SK-N-SH treated with all-trans-retinoic acid at 6 μM for 48 hours (cell line): Measurements from ENCODE around the gene SUPT3H.
A peak's percentile ranks its signal among the peaks of the same experiment; 100 is the strongest.

Experiments
- ARNTL ChIP-seq: fragments of 450-650 bp; formaldehyde crosslinking; IDR thresholded peaks from 2 replicates; pipeline ENCODE4 v1.5.0; 2020; ENCODE audit warnings: low read depth, mild to moderate bottlenecking, moderate library complexity, borderline replicate concordance
- ISL1 ChIP-seq: fragments of 250-450 bp; sonication (Bioruptor Pico); IDR thresholded peaks from 2 replicates; pipeline ENCODE4 v2.1.2; 2022; ENCODE audit warnings: mild to moderate bottlenecking, moderate library complexity
- OSR1 ChIP-seq: fragments of 250-450 bp; sonication (Bioruptor Pico); IDR thresholded peaks from 2 replicates; pipeline ENCODE4 v1.8.0; 2022; ENCODE audit warnings: moderate library complexity, mild to moderate bottlenecking, inconsistent platforms
- RARB ChIP-seq: fragments of 250-450 bp; sonication (Bioruptor Pico); IDR thresholded peaks from 2 replicates; pipeline ENCODE4 v1.8.0; 2021; ENCODE audit warnings: mild to moderate bottlenecking, moderate library complexity
- SNAI2 ChIP-seq: fragments of 250-450 bp; sonication (Bioruptor Pico); IDR thresholded peaks from 2 replicates; pipeline ENCODE4 v1.5.0; 2020; ENCODE audit warnings: mild to moderate bottlenecking, moderate library complexity
- TCF4 ChIP-seq: fragments of 250-450 bp; sonication (Bioruptor Pico); IDR thresholded peaks from 2 replicates; pipeline ENCODE4 v1.8.0; 2021; ENCODE audit warnings: mild to moderate bottlenecking, moderate library complexity, borderline replicate concordance
- TOX ChIP-seq: fragments of 250-450 bp; sonication (Bioruptor Pico); IDR thresholded peaks from 2 replicates; pipeline ENCODE4 v1.8.0; 2021; ENCODE audit warnings: mild to moderate bottlenecking, moderate library complexity, borderline replicate concordance
- ZFP30 ChIP-seq: fragments of 450-650 bp; formaldehyde crosslinking; IDR thresholded peaks from 2 replicates; pipeline ENCODE4 v1.5.0; 2022; ENCODE audit warnings: mild to moderate bottlenecking, moderate library complexity
- TF ChIP-seq, protein P1 (sequence below): fragments of 250-450 bp; sonication (Bioruptor Pico); IDR thresholded peaks from 2 replicates; pipeline ENCODE4 v1.5.1; 2021; ENCODE audit warnings: mild to moderate bottlenecking, moderate library complexity
- TF ChIP-seq, protein P2 (sequence below): fragments of 250-450 bp; sonication (Bioruptor Pico); IDR thresholded peaks from 2 replicates; pipeline ENCODE4 v1.8.0; 2020; ENCODE audit warnings: mild to moderate bottlenecking, moderate library complexity, borderline replicate concordance
- TF ChIP-seq, protein P3 (sequence below): fragments of 250-450 bp; sonication (Bioruptor Pico); IDR thresholded peaks from 2 replicates; pipeline ENCODE4 v1.5.1; 2020; ENCODE audit warnings: low read depth, mild to moderate bottlenecking, moderate library complexity

DNA sequence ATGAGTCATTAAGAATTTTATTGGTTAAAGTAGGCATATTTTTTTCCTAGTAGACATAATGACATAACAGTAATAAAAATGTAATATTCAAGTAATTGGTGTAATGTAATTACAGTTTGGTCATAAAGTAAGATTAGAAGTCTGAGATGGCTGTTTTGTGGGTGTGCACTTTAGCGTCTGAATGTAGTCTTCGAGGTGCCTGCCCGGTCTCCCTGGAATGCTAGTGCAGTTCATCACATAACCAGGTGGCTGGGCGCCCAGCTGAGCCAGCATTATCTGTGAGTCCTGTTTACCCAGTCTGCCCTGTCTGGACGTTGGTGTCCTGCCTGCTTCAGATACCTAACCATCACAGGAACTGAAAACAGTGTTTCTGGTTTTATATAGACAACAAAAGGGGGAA lies 571.1 kb downstream of the SUPT3H start:
- TF ChIP-seq, protein P1, sequence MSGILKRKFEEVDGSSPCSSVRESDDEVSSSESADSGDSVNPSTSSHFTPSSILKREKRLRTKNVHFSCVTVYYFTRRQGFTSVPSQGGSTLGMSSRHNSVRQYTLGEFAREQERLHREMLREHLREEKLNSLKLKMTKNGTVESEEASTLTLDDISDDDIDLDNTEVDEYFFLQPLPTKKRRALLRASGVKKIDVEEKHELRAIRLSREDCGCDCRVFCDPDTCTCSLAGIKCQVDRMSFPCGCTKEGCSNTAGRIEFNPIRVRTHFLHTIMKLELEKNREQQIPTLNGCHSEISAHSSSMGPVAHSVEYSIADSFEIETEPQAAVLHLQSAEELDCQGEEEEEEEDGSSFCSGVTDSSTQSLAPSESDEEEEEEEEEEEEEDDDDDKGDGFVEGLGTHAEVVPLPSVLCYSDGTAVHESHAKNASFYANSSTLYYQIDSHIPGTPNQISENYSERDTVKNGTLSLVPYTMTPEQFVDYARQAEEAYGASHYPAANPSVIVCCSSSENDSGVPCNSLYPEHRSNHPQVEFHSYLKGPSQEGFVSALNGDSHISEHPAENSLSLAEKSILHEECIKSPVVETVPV (CRISPR knock-in tag): no peak
- TF ChIP-seq ARNTL (CRISPR knock-in tag): no peak
- peak; percentile 89 for TF ChIP-seq ISL1 (CRISPR knock-in tag)
- no peak for TF ChIP-seq TCF4 (CRISPR knock-in tag)
- no peak for TF ChIP-seq SNAI2
- TF ChIP-seq OSR1 (CRISPR knock-in tag): no peak
- TF ChIP-seq, protein P2, sequence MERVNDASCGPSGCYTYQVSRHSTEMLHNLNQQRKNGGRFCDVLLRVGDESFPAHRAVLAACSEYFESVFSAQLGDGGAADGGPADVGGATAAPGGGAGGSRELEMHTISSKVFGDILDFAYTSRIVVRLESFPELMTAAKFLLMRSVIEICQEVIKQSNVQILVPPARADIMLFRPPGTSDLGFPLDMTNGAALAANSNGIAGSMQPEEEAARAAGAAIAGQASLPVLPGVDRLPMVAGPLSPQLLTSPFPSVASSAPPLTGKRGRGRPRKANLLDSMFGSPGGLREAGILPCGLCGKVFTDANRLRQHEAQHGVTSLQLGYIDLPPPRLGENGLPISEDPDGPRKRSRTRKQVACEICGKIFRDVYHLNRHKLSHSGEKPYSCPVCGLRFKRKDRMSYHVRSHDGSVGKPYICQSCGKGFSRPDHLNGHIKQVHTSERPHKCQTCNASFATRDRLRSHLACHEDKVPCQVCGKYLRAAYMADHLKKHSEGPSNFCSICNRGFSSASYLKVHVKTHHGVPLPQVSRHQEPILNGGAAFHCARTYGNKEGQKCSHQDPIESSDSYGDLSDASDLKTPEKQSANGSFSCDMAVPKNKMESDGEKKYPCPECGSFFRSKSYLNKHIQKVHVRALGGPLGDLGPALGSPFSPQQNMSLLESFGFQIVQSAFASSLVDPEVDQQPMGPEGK: no peak
- TF ChIP-seq ZFP30 (CRISPR knock-in tag): no peak
- no peak for TF ChIP-seq TOX (CRISPR knock-in tag)
- TF ChIP-seq RARB (CRISPR knock-in tag): no peak
- TF ChIP-seq, protein P3, sequence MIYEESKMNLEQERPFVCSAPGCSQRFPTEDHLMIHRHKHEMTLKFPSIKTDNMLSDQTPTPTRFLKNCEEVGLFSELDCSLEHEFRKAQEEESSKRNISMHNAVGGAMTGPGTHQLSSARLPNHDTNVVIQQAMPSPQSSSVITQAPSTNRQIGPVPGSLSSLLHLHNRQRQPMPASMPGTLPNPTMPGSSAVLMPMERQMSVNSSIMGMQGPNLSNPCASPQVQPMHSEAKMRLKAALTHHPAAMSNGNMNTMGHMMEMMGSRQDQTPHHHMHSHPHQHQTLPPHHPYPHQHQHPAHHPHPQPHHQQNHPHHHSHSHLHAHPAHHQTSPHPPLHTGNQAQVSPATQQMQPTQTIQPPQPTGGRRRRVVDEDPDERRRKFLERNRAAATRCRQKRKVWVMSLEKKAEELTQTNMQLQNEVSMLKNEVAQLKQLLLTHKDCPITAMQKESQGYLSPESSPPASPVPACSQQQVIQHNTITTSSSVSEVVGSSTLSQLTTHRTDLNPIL: peak; percentile 65; the same call in 1 of the 2 replicates
